Measurements from ENCODE around the gene LCE6A. TPM values are rescaled to one million over a fixed set of nuclear protein-coding genes. Genes with fewer than 3 reads are reported as not detected.

Gene LCE6A
- total RNA-seq, 2 donors from 2014 or later = not detected

- intact Hi-C loops (cut with DNase I) = loop anchor here in 1 of 2 donors (10.0 kb wide), 1 partner anchor 354 kb away; no protein-coding TSS in a partner anchor
- DNase-seq (no peak), ATAC-seq (no peak)
These were observed 28.4 kb downstream of the LCE6A start for GRCh38 chr1:152870831-152871730.

DNA sequence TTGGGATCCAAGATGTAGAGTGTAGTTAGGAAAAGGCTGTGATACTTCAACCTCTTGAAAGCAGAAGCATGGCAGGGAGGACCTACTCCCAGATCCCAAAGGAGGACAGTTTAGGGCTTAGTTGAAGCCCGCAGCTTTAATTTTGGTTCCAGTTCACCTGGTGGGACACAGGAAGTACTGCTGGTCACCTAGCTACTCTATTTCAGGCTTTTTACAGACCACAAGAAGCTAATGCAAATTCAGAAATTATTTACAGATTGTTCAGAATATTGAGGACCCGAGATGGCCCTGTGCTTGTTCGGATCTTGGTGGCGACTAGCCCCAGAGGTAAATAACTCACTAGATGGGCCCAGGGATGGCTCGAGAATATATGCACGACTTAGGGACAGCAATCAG, 29.1 kb downstream of the LCE6A start:
- ATAC-seq (no peak), DNase-seq (no peak)
- intact Hi-C loops (cut with DNase I) = loop anchor here in 1 of 2 donors (10.0 kb wide), 1 partner anchor 353 kb away; no protein-coding TSS in a partner anchor

- no peak for DNase-seq
- intact Hi-C loops (cut with DNase I) = loop anchor here in 1 of 2 donors (10.0 kb wide), 1 partner anchor 351 kb away; no protein-coding TSS in a partner anchor
- ATAC-seq = no peak
These were observed 30.8 kb downstream of the LCE6A start for GRCh38 chr1:152873495-152873894.

DNA sequence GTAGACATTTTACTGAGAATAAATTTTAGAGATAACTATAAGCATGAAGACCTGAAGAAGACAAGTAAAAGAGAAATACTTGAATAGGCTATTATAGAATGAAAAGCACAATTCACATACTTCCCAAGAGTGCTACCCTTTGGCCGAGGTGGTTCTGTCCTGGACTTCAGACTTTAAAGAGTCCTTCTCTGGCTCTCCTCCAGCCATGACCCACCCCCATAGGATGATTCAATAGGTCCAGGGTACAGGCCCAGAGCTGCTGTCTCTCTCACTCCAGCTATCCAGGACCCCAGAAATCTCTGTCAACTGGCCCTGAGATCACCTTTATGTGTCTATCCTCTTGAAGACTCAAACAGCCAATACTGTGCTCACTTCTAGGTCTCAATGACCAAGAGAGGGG, 34.2 kb downstream of the LCE6A start:
- intact Hi-C loops (cut with DNase I) = loop anchor here in 1 of 2 donors (10.0 kb wide), 1 partner anchor 348 kb away; no protein-coding TSS in a partner anchor
- DNase-seq (no peak), ATAC-seq (no peak)

- ATAC-seq = no peak
- DNase-seq = no peak
- intact Hi-C loops (cut with DNase I) = loop anchor here in 1 of 2 donors (10.0 kb wide), 1 partner anchor 347 kb away; no protein-coding TSS in a partner anchor
These were observed 35.4 kb downstream of the LCE6A start, which contains the start of gene SMCP for GRCh38 chr1:152878042-152878441. SMCP (plus strand) TSS chr1:152878322; CDS start chr1:152884423, 6,101 bp downstream.

GRCh38 chr1:152879559-152880198, 37.0 kb downstream of the LCE6A start:
- intact Hi-C loops (cut with DNase I) = loop anchor here in 1 of 2 donors (10.0 kb wide), 1 partner anchor 345 kb away; no protein-coding TSS in a partner anchor
- ATAC-seq (no peak), DNase-seq (no peak)

GRCh38 chr1:152880316-152880715, 37.7 kb downstream of the LCE6A start:
- DNase-seq (no peak), ATAC-seq (no peak)
- intact Hi-C loops (cut with DNase I) = no loop called here

GRCh38 chr1:152880907-152881306, 38.3 kb downstream of the LCE6A start:
- ATAC-seq = no peak
- no peak for DNase-seq
- intact Hi-C loops (cut with DNase I) = no loop called here

DNA sequence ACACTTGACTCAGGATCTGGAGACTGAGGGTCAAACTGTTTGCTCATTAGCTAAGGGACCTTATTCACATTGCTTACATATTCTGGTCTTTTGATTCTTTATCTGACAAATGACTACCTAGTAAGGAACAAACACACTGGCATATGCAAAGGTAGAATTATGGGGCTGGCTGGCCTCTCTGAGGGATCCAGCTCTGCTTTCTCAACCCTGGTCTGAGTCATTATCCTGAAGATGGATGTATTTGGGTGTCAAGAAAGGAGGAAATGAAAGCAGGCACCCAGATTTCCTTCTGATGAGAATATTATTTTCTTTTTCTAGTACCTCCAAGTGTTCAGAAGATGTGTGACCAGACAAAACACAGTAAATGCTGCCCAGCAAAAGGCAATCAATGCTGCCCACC, 41.4 kb downstream of the LCE6A start:
- intact Hi-C loops (cut with DNase I) = no loop called here
- ATAC-seq (no peak), DNase-seq (no peak)

- intact Hi-C loops (cut with DNase I) = no loop called here
- ATAC-seq (no peak), DNase-seq (no peak)
These were observed 41.9 kb downstream of the LCE6A start for GRCh38 chr1:152884506-152884905.

- ATAC-seq (no peak), DNase-seq (no peak)
- intact Hi-C loops (cut with DNase I) = no loop called here
These were observed 42.4 kb downstream of the LCE6A start for GRCh38 chr1:152884966-152885624.

DNA sequence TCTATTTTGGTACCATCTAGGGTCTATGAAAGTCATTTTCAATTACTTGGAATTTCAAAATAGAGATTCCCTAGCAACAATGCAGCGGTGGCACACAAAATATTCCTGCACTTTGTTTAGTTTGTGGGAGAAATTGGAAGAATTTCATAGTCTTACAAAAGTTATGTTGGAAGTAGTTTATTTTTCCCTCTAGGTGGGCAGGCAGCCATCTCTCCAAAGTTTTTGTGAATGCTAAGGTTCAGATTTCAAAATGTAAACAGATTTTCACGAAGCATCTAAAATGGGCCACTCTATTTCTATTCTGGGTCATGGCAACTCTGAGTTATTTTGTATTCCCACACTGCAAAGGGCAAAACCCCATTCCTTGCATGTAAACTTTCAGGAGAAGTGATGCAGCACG, 43.4 kb downstream of the LCE6A start:
- ATAC-seq (no peak), DNase-seq (no peak)
- intact Hi-C loops (cut with DNase I) = no loop called here

GRCh38 chr1:152886758-152887409, 44.2 kb downstream of the LCE6A start:
- intact Hi-C loops (cut with DNase I) = no loop called here
- ATAC-seq = no peak
- no peak for DNase-seq

GRCh38 chr1:152888126-152888525, 45.5 kb downstream of the LCE6A start:
- ATAC-seq = no peak
- intact Hi-C loops (cut with DNase I) = no loop called here
- no peak for DNase-seq

Other genes starting within 250 kb of the LCE6A start
- gene LCE3C, start 242.6 kb upstream of the LCE6A start, total RNA-seq = not detected
- gene LCE3B, start 229.0 kb upstream of the LCE6A start, total RNA-seq = not detected
- gene LCE3A, start 219.8 kb upstream of the LCE6A start, total RNA-seq = not detected
- gene LCE2D, start 179.5 kb upstream of the LCE6A start, total RNA-seq = not detected
- not detected for gene LCE2C, start 167.6 kb upstream of the LCE6A start, total RNA-seq
- gene LCE2B, start 156.7 kb upstream of the LCE6A start, total RNA-seq = not detected
- not detected for gene LCE2A, start 144.5 kb upstream of the LCE6A start, total RNA-seq
- gene LCE4A, start 134.7 kb upstream of the LCE6A start, total RNA-seq = not detected
- gene KPRP, start 84.8 kb upstream of the LCE6A start, total RNA-seq = not detected
- gene LCE1F, start 67.7 kb upstream of the LCE6A start, total RNA-seq = not detected
- gene LCE1E, start 56.6 kb upstream of the LCE6A start, total RNA-seq = not detected
- gene LCE1D, start 46.1 kb upstream of the LCE6A start, total RNA-seq = not detected
- gene LCE1C, start 36.2 kb upstream of the LCE6A start, total RNA-seq = not detected
- not detected for gene LCE1B, start 30.9 kb upstream of the LCE6A start, total RNA-seq
- gene LCE1A, start 15.4 kb upstream of the LCE6A start, total RNA-seq = not detected
- not detected for gene LCE7A, start 17.1 kb downstream of the LCE6A start, total RNA-seq
- gene SMCP, start 35.5 kb downstream of the LCE6A start, total RNA-seq = not detected
- not detected for gene IVL, start 65.7 kb downstream of the LCE6A start, total RNA-seq
- not detected for gene SPRR5, start 104.3 kb downstream of the LCE6A start, total RNA-seq
- not detected for gene SPRR4, start 127.8 kb downstream of the LCE6A start, total RNA-seq
- gene SPRR1A, start 141.2 kb downstream of the LCE6A start, total RNA-seq = not detected
- gene SPRR3, start 158.9 kb downstream of the LCE6A start, total RNA-seq = not detected
- gene SPRR1B, start 188.3 kb downstream of the LCE6A start, total RNA-seq = not detected
- not detected for gene SPRR2D, start 198.3 kb downstream of the LCE6A start, total RNA-seq
- not detected for gene SPRR2A, start 214.7 kb downstream of the LCE6A start, total RNA-seq
- not detected for gene SPRR2B, start 228.8 kb downstream of the LCE6A start, total RNA-seq